H9 (cell line): ENCODE measurements around the gene PLEKHG1. TPM values are rescaled to one million over a fixed set of nuclear protein-coding genes. Genes with fewer than 3 reads are reported as not detected.
A peak's percentile ranks its signal among the peaks of the same experiment; 100 is the strongest.

Experiments
- DNase-seq: peaks from one replicate; pipeline ENCODE4 v3.0.0-alpha.2; 2017
- H2AFZ ChIP-seq: one replicate; pipeline ENCODE4 v1.6.1; 2013; ENCODE audit warnings: mild to moderate bottlenecking, low read length, control low read depth, moderate library complexity
- H2AK5ac ChIP-seq: 2 replicates; pipeline ENCODE4 v1.6.1; 2013; ENCODE audit warnings: low read length, control low read depth, mixed read lengths; ENCODE audit not compliant: insufficient read length
- H2BK120ac ChIP-seq: one replicate; pipeline ENCODE4 v1.6.1; 2013; ENCODE audit warnings: low read depth, mild to moderate bottlenecking, low read length, control low read depth, inconsistent platforms; ENCODE audit not compliant: poor library complexity, severe bottlenecking
- H2BK12ac ChIP-seq: 2 replicates; pipeline ENCODE4 v1.6.1; 2013; ENCODE audit warnings: low read length, control low read depth, mixed read lengths, low read depth; ENCODE audit not compliant: insufficient read length
- H2BK15ac ChIP-seq: 2 replicates; pipeline ENCODE4 v1.6.1; 2013; ENCODE audit warnings: low read depth, low read length, control low read depth
- H2BK20ac ChIP-seq: one replicate; pipeline ENCODE4 v1.6.1; 2013; ENCODE audit warnings: low read depth, mild to moderate bottlenecking, low read length, control low read depth, inconsistent platforms; ENCODE audit not compliant: poor library complexity, severe bottlenecking
- H2BK5ac ChIP-seq: 2 replicates; pipeline ENCODE4 v1.6.1; 2013; ENCODE audit warnings: low read length, control low read depth, mixed read lengths; ENCODE audit not compliant: insufficient read length
- H3K14ac ChIP-seq: 2 replicates; pipeline ENCODE4 v1.6.1; 2013; ENCODE audit warnings: low read length, control low read depth; ENCODE audit not compliant: insufficient read depth
- H3K18ac ChIP-seq: 2 replicates; pipeline ENCODE4 v1.6.1; 2013; ENCODE audit warnings: low read depth, mild to moderate bottlenecking, mixed read lengths, low read length, control low read depth; ENCODE audit not compliant: insufficient read length
- H3K23ac ChIP-seq: 2 replicates; pipeline ENCODE4 v1.6.1; 2013; ENCODE audit warnings: low read length, control low read depth, mixed read lengths, low read depth; ENCODE audit not compliant: insufficient read length
- H3K23me2 ChIP-seq: 2 replicates; pipeline ENCODE4 v1.6.1; 2013; ENCODE audit warnings: low read depth, mild to moderate bottlenecking, mixed read lengths, low read length, control low read depth; ENCODE audit not compliant: insufficient read length, poor library complexity, severe bottlenecking
- H3K27ac ChIP-seq: 2 replicates; pipeline ENCODE4 v1.5.1; 2013; ENCODE audit warnings: low read length, control low read depth, mixed read lengths, low read depth; ENCODE audit not compliant: insufficient read length
- H3K27me3 ChIP-seq: 2 replicates; pipeline ENCODE4 v1.6.1; 2013; ENCODE audit warnings: low read length, control low read depth, inconsistent platforms; ENCODE audit not compliant: insufficient read depth
- H3K4ac ChIP-seq: 2 replicates; pipeline ENCODE4 v1.6.1; 2013; ENCODE audit warnings: low read depth, mild to moderate bottlenecking, control low read depth, inconsistent platforms, low read length, moderate library complexity
- H3K4me1 ChIP-seq: 2 replicates; pipeline ENCODE4 v1.6.1; 2013; ENCODE audit warnings: low read length, control low read depth, inconsistent platforms; ENCODE audit not compliant: insufficient read depth
- H3K4me2 ChIP-seq: 2 replicates; pipeline ENCODE4 v1.6.1; 2013; ENCODE audit warnings: low read length, control low read depth, mixed read lengths; ENCODE audit not compliant: insufficient read length, insufficient read depth
- H3K56ac ChIP-seq: 2 replicates; pipeline ENCODE4 v1.6.1; 2013; ENCODE audit warnings: low read depth, mild to moderate bottlenecking, mixed read lengths, low read length, control low read depth; ENCODE audit not compliant: insufficient read length
- H3K79me1 ChIP-seq: 2 replicates; pipeline ENCODE4 v1.6.1; 2013; ENCODE audit warnings: low read depth, mild to moderate bottlenecking, moderate library complexity, low read length, control low read depth, inconsistent platforms; ENCODE audit not compliant: insufficient read depth, poor library complexity, severe bottlenecking
- H3K79me2 ChIP-seq: 2 replicates; pipeline ENCODE4 v1.6.1; 2013; ENCODE audit warnings: low read length, control low read depth, inconsistent platforms; ENCODE audit not compliant: insufficient read depth
- H3K9ac ChIP-seq: 2 replicates; pipeline ENCODE4 v1.6.1; 2013; ENCODE audit warnings: low read length, control low read depth, mixed read lengths; ENCODE audit not compliant: insufficient read length; ENCODE audit errors: extremely low read depth
- H3K9me3 ChIP-seq: one replicate; pipeline ENCODE4 v1.6.1; 2013; ENCODE audit warnings: low read depth, low read length, inconsistent platforms; ENCODE audit not compliant: control insufficient read depth
- H3T11ph ChIP-seq: one replicate; pipeline ENCODE4 v1.6.1; 2013; ENCODE audit warnings: mild to moderate bottlenecking, low read length, control low read depth, inconsistent platforms
- H4K20me1 ChIP-seq: one replicate; pipeline ENCODE4 v1.6.1; 2013; ENCODE audit not compliant: control insufficient read depth, insufficient read length, insufficient read depth
- H4K5ac ChIP-seq: 2 replicates; pipeline ENCODE4 v1.6.1; 2013; ENCODE audit warnings: low read depth, mild to moderate bottlenecking, mixed read lengths, low read length, control low read depth; ENCODE audit not compliant: insufficient read length
- H4K8ac ChIP-seq: replicated peaks from 2 replicates; pipeline ENCODE4 v1.6.1; 2013; ENCODE audit warnings: low read length, control low read depth, mixed read lengths, low read depth; ENCODE audit not compliant: insufficient read length
- H4K91ac ChIP-seq: 2 replicates; pipeline ENCODE4 v1.6.1; 2013; ENCODE audit warnings: low read depth, mild to moderate bottlenecking, moderate library complexity, mixed read lengths, low read length, control low read depth; ENCODE audit not compliant: insufficient read length
- H3K27ac Mint-ChIP-seq, 3 experiments: 2 replicates in 2 of 3; 3 replicates in 1 of 3; pipeline ENCODE4 v1.8.0; 2020 to 2021; ENCODE audit warnings: mixed read lengths in 3 of 3, mild to moderate bottlenecking in 1 of 3, moderate library complexity in 1 of 3
- H3K27me3 Mint-ChIP-seq: 2 replicates; pipeline ENCODE4 v1.8.0; 2021; ENCODE audit warnings: low read depth, mild to moderate bottlenecking, moderate library complexity, mixed read lengths
- H3K36me3 Mint-ChIP-seq, 3 experiments: 2 replicates in 2 of 3; 3 replicates in 1 of 3; pipeline ENCODE4 v1.8.0; 2020 to 2021; ENCODE audit warnings: low read depth in 3 of 3, mixed read lengths in 3 of 3; ENCODE audit not compliant: insufficient read depth in 1 of 3
- H3K4me1 Mint-ChIP-seq, 2 experiments: 2 replicates each; pipeline ENCODE4 v1.8.0; 2020; ENCODE audit warnings: mixed read lengths in 2 of 2
- H3K4me3 Mint-ChIP-seq, 2 experiments: 2 replicates in 1 of 2; 3 replicates in 1 of 2; pipeline ENCODE4 v1.8.0; 2020 to 2021; ENCODE audit warnings: mild to moderate bottlenecking in 2 of 2, mixed read lengths in 2 of 2, moderate library complexity in 1 of 2
- H3K9me3 Mint-ChIP-seq, 2 experiments: 2 replicates in 1 of 2; 3 replicates in 1 of 2; pipeline ENCODE4 v1.8.0; 2020; ENCODE audit warnings: mild to moderate bottlenecking in 2 of 2, mixed read lengths in 2 of 2, moderate library complexity in 1 of 2
- CTCF ChIP-seq: fragments of 200-600 bp; sonication (generic); conservative IDR thresholded peaks from 3 replicates; pipeline ENCODE4 v1.8.0; 2021; ENCODE audit warnings: antibody characterized with exemption, mild to moderate bottlenecking
- WGBS: extraction: QIAGEN DNeasy Blood & Tissue Kit; methylation state at CpG from one replicate; pipeline ENCODE4 v1.1.7; 2013; ENCODE audit warnings: missing lambda C conversion rate, low lambda C conversion rate, mixed read lengths; ENCODE audit not compliant: insufficient read length; ENCODE audit errors: extremely low coverage; 5-methylcytosine and 5-hydroxymethylcytosine counted together
- total RNA-seq: library from RNA; stranded (reverse); gene quantifications from 2 replicates; pipeline ENCODE4 v1.2.1, GENCODE V29; 2021

Gene PLEKHG1
- total RNA-seq, 1 experiment from 2014 or later: 1.0 TPM

GRCh38 chr6:150598858-150599198 is 857 bp upstream of the PLEKHG1 start:
- Histone ChIP-seq H2BK120ac (no peak overlapping the region), H3K9ac (no peak overlapping the region), H4K20me1 (no peaks in the 10 kb centered on the region), H3K27ac (no peak overlapping the region), H3K4me1 (no peaks in the 10 kb centered on the region), H3K23me2 (peaks cover 2% of the 10 kb centered on the region), H3K4me2 (no peak overlapping the region), H4K8ac (no peak overlapping the region), H3K4ac (no peak overlapping the region), H3K27me3 (peaks cover 25% of the 10 kb centered on the region; the same call in 1 of the 2 replicates), H2BK20ac (no peak overlapping the region), H3K56ac (no peak overlapping the region), H2BK15ac (no peak overlapping the region), H4K91ac (no peak overlapping the region), H3K9me3 (no peaks in the 10 kb centered on the region), H4K5ac (no peak overlapping the region), H3K79me2 (no peaks in the 10 kb centered on the region), H3K23ac (no peak overlapping the region), H2AFZ (no peak overlapping the region), H3K18ac (no peak overlapping the region), H3T11ph (no peak overlapping the region), H2BK5ac (no peak overlapping the region), H2AK5ac (no peak overlapping the region), H3K14ac (no peak overlapping the region), H2BK12ac (no peak overlapping the region), H3K79me1 (no peaks in the 10 kb centered on the region)
- no peak for TF ChIP-seq CTCF
- Mint-ChIP-seq H3K27me3 (peaks cover 85% of the 10 kb centered on the region), H3K27ac (no peak overlapping the region), H3K9me3 (no peaks in the 10 kb centered on the region), H3K36me3 (no peaks in the 10 kb centered on the region), H3K4me1 (peaks cover 15 to 19% of the 10 kb centered on the region in 2 experiments), H3K4me3 (peak overlapping the region; percentile 53 to 77; a peak in 4 of 5 replicates)
- no CpG with 5 or more reads among the region's 3 CpGs for WGBS
- no peak for DNase-seq
